22Rv1 (cell line): Measurements from ENCODE around the gene AUTS2.

Experiments
- CTCF ChIP-seq: fragments of 450-650 bp; IDR thresholded peaks from 2 replicates; pipeline ENCODE4 v1.5.1; 2017; ENCODE audit warnings: mild to moderate bottlenecking
- ZFX ChIP-seq: fragments of 450-650 bp; IDR thresholded peaks from 2 replicates; pipeline ENCODE4 v1.6.1; 2017; ENCODE audit warnings: antibody characterized with exemption, borderline replicate concordance

- TF ChIP-seq CTCF (no peak), ZFX (no peak)
Observed at GRCh38 chr7:70347463-70348254, 749.4 kb downstream of the AUTS2 start.
